SU-DHL-6 (cell line): Measurements from ENCODE around the gene EXOSC10.

Experiments used
- H2AFZ ChIP-seq: fragments of 200-600 bp; sonication (generic); 2 replicates; pipeline ENCODE4 v1.6.1; 2014; ENCODE audit warnings: low read depth, mild to moderate bottlenecking, moderate library complexity, mixed read lengths, antibody characterized with exemption, low read length; ENCODE audit not compliant: severe bottlenecking
- H3F3A ChIP-seq: fragments of 200-600 bp; shearing (Covaris generic); 2 replicates; pipeline ENCODE4 v1.6.0; 2016; ENCODE audit warnings: antibody characterized with exemption, mild to moderate bottlenecking; ENCODE audit not compliant: insufficient read depth
- H3K27ac ChIP-seq: fragments of 200-600 bp; sonication (generic); 2 replicates; pipeline ENCODE4 v1.5.1; 2016; ENCODE audit warnings: low read depth, mild to moderate bottlenecking, low read length, moderate library complexity, mixed read lengths
- H3K27me3 ChIP-seq: fragments of 200-600 bp; sonication (generic), shearing (Covaris generic); 2 replicates; pipeline ENCODE4 v1.6.0; 2014; ENCODE audit warnings: mild to moderate bottlenecking, low read length
- H3K36me3 ChIP-seq: fragments of 200-600 bp; sonication (generic); 2 replicates; pipeline ENCODE4 v1.6.1; 2014; ENCODE audit warnings: mild to moderate bottlenecking, low read length, mixed read lengths
- H3K4me2 ChIP-seq: fragments of 300-600, 200-600 bp; shearing (Covaris generic), sonication (generic); 2 replicates; pipeline ENCODE4 v1.6.0; 2014; ENCODE audit warnings: low read length, low read depth, mild to moderate bottlenecking; ENCODE audit not compliant: poor library complexity, severe bottlenecking
- H3K4me3 ChIP-seq: fragments of 200-600 bp; sonication (generic); 2 replicates; pipeline ENCODE4 v1.5.1; 2014; ENCODE audit warnings: antibody characterized with exemption, low read length, mild to moderate bottlenecking, mixed read lengths; ENCODE audit not compliant: insufficient read depth, poor library complexity, severe bottlenecking
- H3K79me2 ChIP-seq: fragments of 200-600 bp; sonication (generic); 2 replicates; pipeline ENCODE4 v1.6.1; 2014; ENCODE audit warnings: mild to moderate bottlenecking, low read length, moderate library complexity; ENCODE audit not compliant: insufficient read depth
- H3K9ac ChIP-seq: fragments of 200-600 bp; sonication (generic); 2 replicates; pipeline ENCODE4 v1.7.0; 2014; ENCODE audit warnings: mild to moderate bottlenecking, low read length
- H3K9me2 ChIP-seq: fragments of 200-600 bp; sonication (generic); replicated peaks from 2 replicates; pipeline ENCODE4 v1.6.1; 2014; ENCODE audit warnings: low read length; ENCODE audit not compliant: insufficient read depth
- H3K9me3 ChIP-seq: fragments of 200-600 bp; sonication (generic); 2 replicates; pipeline ENCODE4 v1.6.1; 2014; ENCODE audit warnings: low read length, mixed read lengths; ENCODE audit not compliant: insufficient read depth
- H4K20me1 ChIP-seq: fragments of 200-600 bp; sonication (generic); 2 replicates; pipeline ENCODE4 v1.6.1; 2014; ENCODE audit warnings: low read depth, mild to moderate bottlenecking, antibody characterized with exemption, low read length, moderate library complexity, mixed read lengths
- CTCF ChIP-seq: fragments of 200-600 bp; sonication (generic); IDR thresholded peaks from one replicate; pipeline ENCODE4 v1.5.1; 2017; ENCODE audit warnings: antibody characterized with exemption, mild to moderate bottlenecking, low read length, moderate library complexity; ENCODE audit not compliant: insufficient read depth, poor library complexity, severe bottlenecking
- EZH2phosphoT487 ChIP-seq: fragments of 200-600 bp; sonication (generic), shearing (Covaris generic); conservative IDR thresholded peaks from 2 replicates; pipeline ENCODE4 v1.6.1; 2018; ENCODE audit warnings: mild to moderate bottlenecking, antibody characterized with exemption, low read length, moderate library complexity, mixed read lengths

Gene EXOSC10

GRCh38 chr1:11028018-11028417, 71.7 kb downstream of the EXOSC10 start:
- Histone ChIP-seq H3F3A (peaks cover 22% of the 10 kb centered on the region), H3K9me3 (no peaks in the 10 kb centered on the region), H3K36me3 (peaks cover 29% of the 10 kb centered on the region), H3K27me3 (no peaks in the 10 kb centered on the region), H4K20me1 (peaks cover 11% of the 10 kb centered on the region), H3K79me2 (no peaks in the 10 kb centered on the region), H2AFZ (no peak overlapping the region), H3K4me2 (no peak overlapping the region), H3K27ac (no peak overlapping the region), H3K9me2 (no peaks in the 10 kb centered on the region), H3K4me3 (no peak overlapping the region), H3K9ac (no peak overlapping the region)
- TF ChIP-seq EZH2phosphoT487 (no peak), CTCF (no peak)

GRCh38 chr1:11027316-11027715, 72.4 kb downstream of the EXOSC10 start:
- Histone ChIP-seq H3K4me2 (no peak overlapping the region), H4K20me1 (peaks cover 11% of the 10 kb centered on the region), H3K79me2 (no peaks in the 10 kb centered on the region), H2AFZ (no peak overlapping the region), H3K27me3 (no peaks in the 10 kb centered on the region), H3K27ac (no peak overlapping the region), H3K36me3 (peaks cover 29% of the 10 kb centered on the region), H3K9ac (no peak overlapping the region), H3K9me2 (no peaks in the 10 kb centered on the region), H3K4me3 (no peak overlapping the region), H3K9me3 (no peaks in the 10 kb centered on the region), H3F3A (peaks cover 22% of the 10 kb centered on the region)
- TF ChIP-seq CTCF (no peak), EZH2phosphoT487 (no peak)

- H3K9ac ChIP-seq = no peak overlapping the region
- H3K27me3 ChIP-seq = no peaks in the 10 kb centered on the region
- peaks cover 22% of the 10 kb centered on the region for H3F3A ChIP-seq
- peaks cover 33% of the 10 kb centered on the region for H3K36me3 ChIP-seq
- no peaks in the 10 kb centered on the region for H3K9me2 ChIP-seq
- no peak overlapping the region for H2AFZ ChIP-seq
- TF ChIP-seq EZH2phosphoT487 (no peak), CTCF (no peak)
- no peaks in the 10 kb centered on the region for H3K9me3 ChIP-seq
- no peak overlapping the region for H3K27ac ChIP-seq
- H4K20me1 ChIP-seq = peaks cover 11% of the 10 kb centered on the region
- no peak overlapping the region for H3K4me2 ChIP-seq
- H3K79me2 ChIP-seq = no peaks in the 10 kb centered on the region
- no peak overlapping the region for H3K4me3 ChIP-seq
These were observed 72.8 kb downstream of the EXOSC10 start for GRCh38 chr1:11026903-11027302.
